ENCODE results near the gene CTBP2.

The CTBP2 gene

DNA sequence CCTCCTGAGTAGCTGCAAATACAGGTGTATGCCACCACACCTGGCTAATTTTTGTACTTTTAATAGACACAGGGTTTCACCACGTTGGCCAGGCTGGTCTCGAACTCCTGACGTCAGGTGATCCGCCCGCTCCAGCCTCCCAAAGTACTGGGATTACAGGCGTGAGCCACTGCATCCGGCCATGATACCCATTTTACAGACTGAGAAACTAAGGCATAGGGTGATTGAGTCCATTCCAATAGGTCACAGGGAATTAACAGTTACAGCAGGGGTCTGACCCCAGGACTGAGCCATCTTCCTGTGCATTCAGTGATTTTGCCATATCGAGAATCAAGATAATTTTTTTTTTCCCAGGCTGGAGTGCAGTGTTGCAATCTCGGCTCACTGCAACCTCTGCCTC lies 12.3 kb upstream of the CTBP2 start:
- H3K4me3 ChIP-seq (ENCODE audit: low read depth, low read length), result no peak overlapping the region
- TF ChIP-seq, protein P1, sequence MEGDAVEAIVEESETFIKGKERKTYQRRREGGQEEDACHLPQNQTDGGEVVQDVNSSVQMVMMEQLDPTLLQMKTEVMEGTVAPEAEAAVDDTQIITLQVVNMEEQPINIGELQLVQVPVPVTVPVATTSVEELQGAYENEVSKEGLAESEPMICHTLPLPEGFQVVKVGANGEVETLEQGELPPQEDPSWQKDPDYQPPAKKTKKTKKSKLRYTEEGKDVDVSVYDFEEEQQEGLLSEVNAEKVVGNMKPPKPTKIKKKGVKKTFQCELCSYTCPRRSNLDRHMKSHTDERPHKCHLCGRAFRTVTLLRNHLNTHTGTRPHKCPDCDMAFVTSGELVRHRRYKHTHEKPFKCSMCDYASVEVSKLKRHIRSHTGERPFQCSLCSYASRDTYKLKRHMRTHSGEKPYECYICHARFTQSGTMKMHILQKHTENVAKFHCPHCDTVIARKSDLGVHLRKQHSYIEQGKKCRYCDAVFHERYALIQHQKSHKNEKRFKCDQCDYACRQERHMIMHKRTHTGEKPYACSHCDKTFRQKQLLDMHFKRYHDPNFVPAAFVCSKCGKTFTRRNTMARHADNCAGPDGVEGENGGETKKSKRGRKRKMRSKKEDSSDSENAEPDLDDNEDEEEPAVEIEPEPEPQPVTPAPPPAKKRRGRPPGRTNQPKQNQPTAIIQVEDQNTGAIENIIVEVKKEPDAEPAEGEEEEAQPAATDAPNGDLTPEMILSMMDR (IDR thresholded peaks at IDR 0.05; ENCODE audit: low read depth, low read length, missing control alignments), result no peak
- DNase-seq (ENCODE audit: low read depth), result no peak

DNA sequence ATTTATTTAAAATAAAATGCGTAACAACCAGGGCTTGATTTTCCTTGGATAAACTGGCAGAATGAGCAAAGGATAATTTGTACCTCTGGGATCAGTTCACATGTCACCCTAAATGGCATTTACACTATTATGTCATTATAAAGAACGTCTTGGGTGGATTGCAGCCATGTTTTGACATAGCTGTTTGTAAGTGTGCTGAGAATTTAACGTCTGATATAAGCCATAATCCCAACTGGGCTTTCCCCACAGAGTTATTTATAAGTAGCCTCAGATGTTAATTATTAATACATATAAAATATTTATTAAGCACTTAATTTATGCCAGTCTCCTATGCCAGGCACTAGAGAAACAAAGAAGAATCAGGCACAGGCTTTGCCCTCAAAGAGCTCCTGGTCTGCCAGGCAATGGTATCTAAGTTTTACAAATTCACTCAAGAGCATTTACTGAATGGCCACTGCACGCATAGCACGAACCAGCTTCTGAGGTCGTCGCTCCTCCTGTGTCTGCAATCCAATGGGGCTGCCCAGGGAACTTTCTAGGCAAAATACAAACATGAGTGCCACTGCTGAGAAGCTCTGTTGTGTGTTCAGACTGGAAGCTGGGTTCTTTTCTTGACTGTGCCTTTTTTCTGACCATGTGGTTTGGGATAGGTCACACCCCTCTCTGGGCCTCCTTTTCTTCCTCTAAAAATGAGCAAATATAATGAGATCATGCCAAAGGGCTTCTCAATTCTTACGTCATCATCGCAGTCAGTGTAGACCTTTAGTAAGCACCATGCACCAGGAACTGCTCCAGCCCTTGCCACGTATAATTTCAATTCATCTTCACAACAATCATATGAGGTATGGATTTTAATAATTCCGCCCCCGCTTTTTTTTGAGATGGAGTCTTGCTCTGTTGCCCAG lies 11.3 kb upstream of the CTBP2 start:
- DNase-seq (ENCODE audit: low read depth), result no peak
- TF ChIP-seq, protein P1 (IDR thresholded peaks at IDR 0.05; ENCODE audit: low read depth, low read length, missing control alignments), result no peak
- H3K4me3 ChIP-seq (ENCODE audit: low read depth, low read length), result no peak overlapping the region

DNA sequence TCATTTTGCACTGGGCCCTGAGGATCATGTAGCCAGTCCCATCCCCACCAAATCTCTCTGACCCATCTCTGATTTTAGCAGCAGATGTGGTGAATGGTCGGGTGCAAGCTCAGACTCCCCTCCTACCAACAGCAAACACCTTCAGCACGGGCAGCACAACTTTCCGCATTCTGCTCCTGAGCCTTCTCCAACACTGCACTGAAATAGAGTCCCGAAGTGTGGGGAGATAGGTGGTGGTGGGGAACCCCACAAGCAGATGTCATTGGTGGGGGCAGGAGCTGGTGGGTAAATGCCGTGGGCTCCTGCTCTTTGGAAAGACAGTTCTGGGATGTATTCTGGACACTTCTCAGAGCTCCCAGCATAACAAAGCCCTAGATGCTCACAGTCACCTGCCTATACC lies 9.6 kb upstream of the CTBP2 start:
- DNase-seq (ENCODE audit: low read depth), result no peak
- TF ChIP-seq, protein P1 (IDR thresholded peaks at IDR 0.05; ENCODE audit: low read depth, low read length, missing control alignments), result no peak
- H3K4me3 ChIP-seq (ENCODE audit: low read depth, low read length), result no peak overlapping the region

DNA sequence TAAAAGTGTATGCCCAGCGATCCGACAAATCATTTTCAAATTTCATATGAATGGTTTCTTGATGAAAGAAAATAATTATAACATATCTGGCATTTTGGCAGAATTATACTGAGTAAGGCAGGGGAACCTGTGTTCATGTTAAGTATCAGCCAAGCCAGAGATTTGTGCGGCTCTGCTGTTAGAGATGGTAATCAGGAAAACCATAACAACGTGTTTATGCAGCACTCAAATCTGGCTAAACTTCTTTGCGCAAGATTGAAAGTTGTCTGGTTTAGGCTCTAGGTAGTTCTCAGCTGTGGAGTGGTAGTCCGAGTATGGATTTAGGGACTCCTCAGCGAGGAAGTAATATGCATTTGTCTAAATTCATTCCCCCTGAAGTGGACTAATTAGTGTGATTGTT lies 8.9 kb upstream of the CTBP2 start:
- no peak overlapping the region for H3K4me3 ChIP-seq (ENCODE audit: low read depth, low read length)
- TF ChIP-seq, protein P1 (IDR thresholded peaks at IDR 0.05; ENCODE audit: low read depth, low read length, missing control alignments), result no peak
- no peak for DNase-seq (ENCODE audit: low read depth)

DNA sequence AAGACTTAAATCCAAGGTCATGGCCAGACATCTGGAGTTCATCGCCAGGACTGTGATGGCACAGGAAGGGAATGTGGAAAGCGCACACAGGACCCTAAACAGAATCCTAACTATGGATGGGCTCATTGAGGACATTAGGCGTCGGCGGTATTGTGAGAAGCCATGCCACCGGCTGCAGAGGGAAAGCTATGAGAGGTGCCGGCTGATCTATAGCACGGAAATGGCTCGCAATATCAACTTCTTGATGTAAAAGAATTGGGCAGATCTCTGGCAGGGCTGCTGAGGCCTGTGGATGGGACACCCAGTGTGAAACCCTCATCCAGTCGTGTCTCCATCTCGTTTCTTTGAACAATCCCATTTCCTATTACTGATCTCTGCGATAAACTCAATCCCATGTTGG lies 6.3 kb upstream of the CTBP2 start:
- no peak overlapping the region for H3K4me3 ChIP-seq (ENCODE audit: low read depth, low read length)
- DNase-seq (ENCODE audit: low read depth), result no peak
- TF ChIP-seq, protein P1 (IDR thresholded peaks at IDR 0.05; ENCODE audit: low read depth, low read length, missing control alignments), result no peak

DNA sequence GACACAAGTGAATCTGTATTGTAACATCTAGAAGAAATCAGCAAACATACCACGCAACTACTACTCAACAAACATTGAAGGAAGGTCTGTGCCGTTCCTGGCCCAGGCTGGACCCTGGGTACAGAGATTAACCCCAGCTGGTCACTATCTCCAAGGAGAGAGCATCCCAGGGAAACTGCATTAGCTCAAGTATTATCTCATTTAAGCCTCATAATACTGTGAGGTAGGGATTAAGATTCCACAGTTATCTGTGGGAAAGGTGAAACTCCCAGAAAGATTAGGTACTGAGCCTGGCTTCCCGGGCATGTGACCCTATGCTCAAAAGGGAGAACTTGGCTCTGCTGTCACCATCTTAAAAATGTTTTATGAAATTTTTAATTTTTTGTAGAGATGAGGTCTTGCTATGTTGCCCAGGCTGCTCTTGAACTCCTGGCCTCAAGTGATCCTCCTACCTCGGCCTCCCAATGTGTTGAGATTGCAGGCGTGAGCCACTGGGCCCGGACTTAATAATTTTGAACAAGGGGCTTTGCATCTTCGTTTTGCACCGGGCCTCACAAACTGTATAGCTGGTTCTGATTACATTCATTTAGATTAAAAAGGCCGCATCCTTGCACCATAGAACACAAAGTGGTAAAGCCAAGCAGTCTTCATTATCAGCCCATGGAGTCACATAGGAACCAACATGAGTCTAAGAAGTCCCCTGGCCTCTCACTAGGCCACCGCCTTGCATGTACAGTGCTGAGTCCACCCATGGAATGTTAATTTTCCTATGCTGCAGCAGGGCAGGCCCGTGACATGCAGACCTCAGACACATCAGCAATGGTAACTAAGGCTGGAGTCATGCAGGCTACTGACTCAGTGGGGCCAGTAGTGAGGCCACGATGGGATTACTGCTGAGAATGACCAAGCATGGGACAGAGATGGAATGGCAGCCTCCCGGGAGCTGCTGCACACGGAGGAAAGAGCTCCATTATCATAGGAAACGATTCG lies 5.5 kb upstream of the CTBP2 start:
- DNase-seq (ENCODE audit: low read depth), result no peak
- TF ChIP-seq, protein P1 (IDR thresholded peaks at IDR 0.05; ENCODE audit: low read depth, low read length, missing control alignments), result no peak
- no peak overlapping the region for H3K4me3 ChIP-seq (ENCODE audit: low read depth, low read length)

Data from GM12864 (cell line).